SK-N-SH (cell line): Measurements from ENCODE around the gene DAB1. TPM values are rescaled to one million over a fixed set of nuclear protein-coding genes. Genes with fewer than 3 reads are reported as not detected.

Experiments
- CTCF ChIA-PET: fragments of 300-600, 350-600 bp; formaldehyde crosslinking; extraction: SDS; loops from one replicate; lab custom pipeline; 2021; lab: Yijun Ruan, JAX
- POLR2A ChIA-PET: fragments of 350-600 bp; sonication (Branson Sonifier 250); formaldehyde crosslinking; extraction: SDS; loops from one replicate; lab custom pipeline; 2020; ENCODE audit warnings: antibody characterized with exemption, inconsistent platforms; lab: Yijun Ruan, JAX
- DNase-seq: peaks from one replicate; pipeline ENCODE4 v3.0.0; 2012
- H2AFZ ChIP-seq: fragments of 200-600 bp; sonication (generic); 2 replicates; pipeline ENCODE4 v1.8.1; 2016; ENCODE audit warnings: antibody characterized with exemption, mild to moderate bottlenecking, low read depth
- H3F3A ChIP-seq: fragments of 200-600 bp; sonication (generic); replicated peaks from 2 replicates; pipeline ENCODE3; 2016; ENCODE audit warnings: antibody characterized with exemption, mild to moderate bottlenecking; ENCODE audit not compliant: insufficient read depth
- H3K27ac ChIP-seq, 2 experiments: fragments of 200-500 bp in 1 of 2; fragments of 200-600 bp in 1 of 2; sonication (Bioruptor generic) in 1 of 2; sonication (generic), shearing (Covaris generic) in 1 of 2; 2 replicates each; pipeline versions ENCODE4 v1.5.1 to v1.6.1; 2014 to 2016; ENCODE audit warnings: low read depth in 2 of 2, inconsistent platforms in 1 of 2, low read length in 1 of 2, mild to moderate bottlenecking in 1 of 2, mixed read lengths in 1 of 2
- H3K27me3 ChIP-seq: fragments of 200-600 bp; sonication (generic), shearing (Covaris generic); 2 replicates; pipeline ENCODE4 v1.6.1; 2016; ENCODE audit warnings: mixed run types; ENCODE audit not compliant: insufficient read depth
- H3K36me3 ChIP-seq, 2 experiments: fragments of 200-500 bp in 1 of 2; fragments of 200-600 bp in 1 of 2; sonication (Bioruptor generic) in 1 of 2; sonication (generic) in 1 of 2; replicated peaks in 1 of 2; 2 replicates each; pipeline versions ENCODE3 to v1.5.1; 2014 to 2016; ENCODE audit warnings: low read length in 1 of 2, mild to moderate bottlenecking in 1 of 2; ENCODE audit not compliant: insufficient read depth in 2 of 2, control insufficient read depth in 1 of 2
- H3K4me1 ChIP-seq, 2 experiments: fragments of 200-500 bp in 1 of 2; fragments of 200-600 bp in 1 of 2; sonication (Bioruptor generic) in 1 of 2; sonication (generic), shearing (Covaris generic) in 1 of 2; 2 replicates each; pipeline versions ENCODE4 v1.5.1 to v1.6.1; 2014 to 2016; ENCODE audit warnings: low read depth in 1 of 2, low read length in 1 of 2, mixed run types in 1 of 2; ENCODE audit not compliant: insufficient read depth in 2 of 2, control insufficient read depth in 1 of 2
- H3K4me2 ChIP-seq: fragments of 200-600 bp; sonication (generic), shearing (Covaris generic); 2 replicates; pipeline ENCODE4 v1.6.1; 2017; ENCODE audit warnings: mixed run types
- H3K4me3 ChIP-seq, 2 experiments: fragments of 200-500 bp in 1 of 2; fragments of 200-600 bp in 1 of 2; sonication (Bioruptor generic) in 1 of 2; sonication (generic), shearing (Covaris generic) in 1 of 2; 2 replicates each; pipeline versions ENCODE4 v1.5.1 to v1.8.1; 2014 to 2016; ENCODE audit warnings: low read depth in 2 of 2, inconsistent platforms in 1 of 2, low read length in 1 of 2, mild to moderate bottlenecking in 1 of 2, mixed read lengths in 1 of 2, moderate library complexity in 1 of 2
- H3K79me2 ChIP-seq: fragments of 200-600 bp; sonication (generic); 2 replicates; pipeline ENCODE4 v1.8.1; 2017; ENCODE audit warnings: mild to moderate bottlenecking; ENCODE audit not compliant: insufficient read depth
- H3K9ac ChIP-seq: fragments of 200-600 bp; sonication (generic); 2 replicates; pipeline ENCODE4 v1.6.1; 2017; ENCODE audit warnings: mixed run types
- H3K9me2 ChIP-seq: fragments of 200-600 bp; sonication (generic); 2 replicates; pipeline ENCODE4 v1.6.1; 2017; ENCODE audit warnings: mixed run types
- H3K9me3 ChIP-seq: fragments of 200-600 bp; sonication (generic); 2 replicates; pipeline ENCODE4 v1.6.1; 2017; ENCODE audit warnings: mixed run types, mild to moderate bottlenecking, moderate library complexity
- H4K20me1 ChIP-seq: fragments of 200-600 bp; sonication (generic); 2 replicates; pipeline ENCODE4 v1.6.1; 2017; ENCODE audit warnings: mild to moderate bottlenecking, mixed run types; ENCODE audit not compliant: insufficient read depth
- EZH2phosphoT487 ChIP-seq: fragments of 200-600 bp; sonication (generic); IDR thresholded peaks from 2 replicates; pipeline ENCODE4 v1.6.1; 2017; ENCODE audit warnings: low read depth, mixed run types, mild to moderate bottlenecking, antibody characterized with exemption, moderate library complexity, borderline replicate concordance
- FOSL2 ChIP-seq: IDR thresholded peaks from 2 replicates; pipeline ENCODE4 v1.4.0; 2012; ENCODE audit warnings: low read depth, mild to moderate bottlenecking, moderate library complexity, borderline replicate concordance
- GABPA ChIP-seq: IDR thresholded peaks from 2 replicates; pipeline ENCODE4 v1.4.0; 2012; ENCODE audit warnings: low read depth, mild to moderate bottlenecking
- JUND ChIP-seq: IDR thresholded peaks from 2 replicates; pipeline ENCODE4 v1.4.0; 2012
- NFIC ChIP-seq: IDR thresholded peaks from 2 replicates; pipeline ENCODE4 v1.4.0; 2012; ENCODE audit warnings: borderline replicate concordance
- RAD21 ChIP-seq: IDR thresholded peaks from 2 replicates; pipeline ENCODE4 v1.6.1; 2012; ENCODE audit warnings: mild to moderate bottlenecking, low read length
- RCOR1 ChIP-seq: fragments of 150-350 bp; IDR thresholded peaks from 2 replicates; pipeline ENCODE4 v1.6.1; 2017; ENCODE audit warnings: antibody characterized with exemption, low read length
- TEAD4 ChIP-seq: IDR thresholded peaks from 2 replicates; pipeline ENCODE4 v1.4.0; 2012; ENCODE audit warnings: mild to moderate bottlenecking, borderline replicate concordance; ENCODE audit not compliant: insufficient read depth
- WGBS: methylation state at CpG from one replicate; pipeline ENCODE4 v1.1.6; 2017; ENCODE audit warnings: low lambda C conversion rate; 5-methylcytosine and 5-hydroxymethylcytosine counted together
- polyA plus RNA-seq, 3 experiments: library from polyadenylated mRNA; depleted of rRNA; stranded (reverse); fragments of >200 nt; gene quantifications; 2 replicates each; pipeline ENCODE4 v1.2.3, GENCODE V29; 2012
- TF ChIP-seq, protein P1 (sequence below): fragments of 150-350 bp; IDR thresholded peaks from 2 replicates; pipeline ENCODE4 v1.6.1; 2016; ENCODE audit warnings: mild to moderate bottlenecking, low read depth, low read length
- TF ChIP-seq, protein P2 (sequence below): fragments of 150-350 bp; IDR thresholded peaks from 2 replicates; pipeline ENCODE4 v1.6.1; 2017; ENCODE audit warnings: antibody characterized with exemption, low read length, low read depth, borderline replicate concordance

Gene DAB1
- polyA plus RNA-seq, 1 of the 3 experiments (the other 2 are of a cell fraction), result 2.9 TPM

DNA sequence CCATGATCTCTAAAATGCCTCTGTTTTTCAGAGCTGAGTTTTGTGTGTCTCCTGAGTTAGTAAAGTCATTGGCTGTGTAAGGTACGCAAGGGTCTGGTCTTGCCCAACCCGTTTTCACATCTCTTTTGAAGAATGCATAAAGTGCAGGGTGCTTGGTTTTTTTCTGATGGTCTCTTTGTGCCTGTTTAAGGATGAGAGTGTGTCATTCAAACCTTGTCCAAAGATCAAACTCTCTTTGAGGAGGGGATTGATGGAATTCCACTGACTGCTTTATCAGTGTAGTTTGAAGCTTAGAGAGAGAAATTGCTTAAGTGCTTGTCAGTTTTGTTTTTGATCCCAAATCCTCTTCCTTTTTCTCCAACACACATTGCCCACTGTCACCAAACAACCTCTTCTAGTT is 438.0 kb downstream of the DAB1 start:
- H3K9ac ChIP-seq, result no peak overlapping the region
- POLR2A ChIA-PET, result no interaction called here
- no peaks in the 10 kb centered on the region for H3F3A ChIP-seq
- no peaks in the 10 kb centered on the region for H3K4me1 ChIP-seq
- CTCF ChIA-PET, result no interaction called here
- H4K20me1 ChIP-seq, result no peaks in the 10 kb centered on the region
- no peak overlapping the region for H3K4me2 ChIP-seq
- TF ChIP-seq GABPA (no peak), RAD21 (no peak), RCOR1 (no peak), EZH2phosphoT487 (no peak), NFIC (no peak)
- TF ChIP-seq, protein P1, sequence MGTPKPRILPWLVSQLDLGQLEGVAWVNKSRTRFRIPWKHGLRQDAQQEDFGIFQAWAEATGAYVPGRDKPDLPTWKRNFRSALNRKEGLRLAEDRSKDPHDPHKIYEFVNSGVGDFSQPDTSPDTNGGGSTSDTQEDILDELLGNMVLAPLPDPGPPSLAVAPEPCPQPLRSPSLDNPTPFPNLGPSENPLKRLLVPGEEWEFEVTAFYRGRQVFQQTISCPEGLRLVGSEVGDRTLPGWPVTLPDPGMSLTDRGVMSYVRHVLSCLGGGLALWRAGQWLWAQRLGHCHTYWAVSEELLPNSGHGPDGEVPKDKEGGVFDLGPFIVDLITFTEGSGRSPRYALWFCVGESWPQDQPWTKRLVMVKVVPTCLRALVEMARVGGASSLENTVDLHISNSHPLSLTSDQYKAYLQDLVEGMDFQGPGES, result no peak
- TF ChIP-seq, all 33 proteins: peak for 0
- H3K9me3 ChIP-seq, result no peaks in the 10 kb centered on the region
- H3K79me2 ChIP-seq, result no peaks in the 10 kb centered on the region
- no peak overlapping the region for H3K27ac ChIP-seq
- H3K4me3 ChIP-seq, result no peak overlapping the region
- no peaks in the 10 kb centered on the region for H3K9me2 ChIP-seq
- no peak overlapping the region for H2AFZ ChIP-seq
- 58% methylated on average over 2 of the region's 2 CpGs for WGBS
- no peak for DNase-seq
- no peaks in the 10 kb centered on the region for H3K27me3 ChIP-seq
- H3K36me3 ChIP-seq, result no peaks in the 10 kb centered on the region

- Histone ChIP-seq H3K9ac (no peak overlapping the region), H2AFZ (no peak overlapping the region), H3K9me3 (no peaks in the 10 kb centered on the region), H3F3A (no peaks in the 10 kb centered on the region), H3K9me2 (no peaks in the 10 kb centered on the region), H3K4me3 (no peak overlapping the region), H3K27ac (no peak overlapping the region), H4K20me1 (no peaks in the 10 kb centered on the region), H3K36me3 (no peaks in the 10 kb centered on the region), H3K4me1 (no peaks in the 10 kb centered on the region; a peak in 1 of 4 replicates), H3K79me2 (no peaks in the 10 kb centered on the region), H3K4me2 (no peak overlapping the region), H3K27me3 (no peaks in the 10 kb centered on the region)
- CTCF ChIA-PET, result interaction anchor here (1.3 to 1.7 kb wide), 3 partner anchors 15 to 163 kb away, joined by 3 to 5 read pairs (median 5); no protein-coding TSS in a partner anchor
- TF ChIP-seq FOSL2 (no peak), JUND (no peak), TEAD4 (no peak)
- TF ChIP-seq, protein P2, sequence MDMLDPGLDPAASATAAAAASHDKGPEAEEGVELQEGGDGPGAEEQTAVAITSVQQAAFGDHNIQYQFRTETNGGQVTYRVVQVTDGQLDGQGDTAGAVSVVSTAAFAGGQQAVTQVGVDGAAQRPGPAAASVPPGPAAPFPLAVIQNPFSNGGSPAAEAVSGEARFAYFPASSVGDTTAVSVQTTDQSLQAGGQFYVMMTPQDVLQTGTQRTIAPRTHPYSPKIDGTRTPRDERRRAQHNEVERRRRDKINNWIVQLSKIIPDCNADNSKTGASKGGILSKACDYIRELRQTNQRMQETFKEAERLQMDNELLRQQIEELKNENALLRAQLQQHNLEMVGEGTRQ, result no peak
- POLR2A ChIA-PET, result no interaction called here
- DNase-seq, result no peak
- 53% methylated on average over 6 of the region's 6 CpGs for WGBS
Measured at GRCh38 chr1:56983484-56983883, 440.4 kb downstream of the DAB1 start.
